Stimulated activated CD4-positive, alpha-beta T cell treated with anti-CD3 and anti-CD28 coated beads, Interleukin-1b, Interleukin-23, amount 100 ng/mL, for 4 hours (primary cell): ENCODE results near the gene ULBP3.
A peak's percentile ranks its signal among the peaks of the same experiment; 100 is the strongest.

ENCODE experiments used
- DNase-seq, 2 donors: peaks; one replicate each; pipeline ENCODE4 v3.0.0-alpha.2; 2020; ENCODE audit warnings: low read depth in 2 of 2

Gene ULBP3

DNA sequence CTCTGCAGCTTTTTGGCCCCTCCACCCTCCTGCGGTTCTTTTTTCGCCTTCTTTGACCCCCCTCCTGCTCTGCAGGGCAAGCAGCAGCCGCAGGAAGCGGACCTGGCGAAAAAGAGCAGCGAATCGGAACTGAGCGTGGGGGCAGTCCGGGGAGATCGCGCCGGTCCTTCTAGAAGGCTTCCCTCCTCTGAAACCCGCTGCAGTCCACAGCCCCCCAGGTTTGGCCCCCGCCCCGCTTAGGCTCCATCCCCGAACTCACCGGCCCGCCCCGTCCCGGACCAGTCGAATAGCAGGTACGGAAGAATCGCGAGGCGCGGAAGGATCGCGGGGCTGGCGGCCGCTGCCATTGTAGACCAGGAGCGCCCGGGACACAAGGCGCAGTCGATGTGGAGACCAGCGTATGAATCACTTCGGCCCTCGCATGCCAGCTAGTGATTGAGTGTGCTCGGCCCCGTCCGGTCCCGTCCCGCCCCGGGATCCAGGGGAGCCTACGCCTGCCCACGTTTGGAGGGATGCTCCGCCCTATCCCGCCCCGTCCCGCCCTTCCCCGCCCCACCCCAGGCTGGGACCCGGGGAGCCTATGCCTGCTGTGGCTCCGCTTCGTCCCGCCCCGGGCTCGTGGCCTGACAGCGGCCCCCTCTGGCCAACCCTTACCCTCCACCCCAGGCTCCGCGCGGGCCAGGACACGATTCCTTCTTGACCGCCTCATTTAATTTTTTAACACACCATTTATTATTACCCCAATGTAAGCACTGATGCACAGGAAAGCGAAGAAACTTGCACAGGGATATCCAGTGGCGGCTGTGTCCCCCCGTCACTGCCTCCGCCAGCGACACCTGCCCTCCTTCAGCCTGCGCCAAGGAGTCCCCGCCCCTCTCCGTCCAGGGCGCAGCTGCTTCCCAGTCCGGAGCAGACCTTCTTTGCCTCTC, at the start of gene ULBP3:
Gene ULBP3, minus strand, starts transcription at position 402 of the 929 bp plus-strand sequence. Its CDS starts 55 bp downstream, at position 347.
- peak; percentile 37 to 62 for DNase-seq

DNA sequence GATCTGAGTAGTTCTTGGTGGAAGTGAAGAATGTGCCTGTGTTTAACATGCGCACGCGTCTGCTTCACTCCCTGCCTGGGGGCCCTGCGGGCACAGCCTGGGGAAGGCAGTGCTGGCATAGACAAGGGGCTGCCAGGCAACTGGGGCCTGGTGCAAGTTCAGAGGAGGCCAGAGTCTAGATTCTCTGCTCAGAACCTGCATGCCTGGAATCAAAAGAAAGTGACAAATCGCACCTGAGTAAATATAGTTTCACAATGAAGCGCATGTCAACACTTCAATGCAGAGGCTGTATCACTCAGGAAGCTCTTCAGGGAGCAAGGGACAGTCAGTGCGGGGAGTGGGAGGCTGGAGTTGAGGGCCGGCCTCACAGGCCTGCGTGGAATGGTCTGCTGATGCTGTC, 49.7 kb upstream of the ULBP3 start:
- no peak for DNase-seq

DNA sequence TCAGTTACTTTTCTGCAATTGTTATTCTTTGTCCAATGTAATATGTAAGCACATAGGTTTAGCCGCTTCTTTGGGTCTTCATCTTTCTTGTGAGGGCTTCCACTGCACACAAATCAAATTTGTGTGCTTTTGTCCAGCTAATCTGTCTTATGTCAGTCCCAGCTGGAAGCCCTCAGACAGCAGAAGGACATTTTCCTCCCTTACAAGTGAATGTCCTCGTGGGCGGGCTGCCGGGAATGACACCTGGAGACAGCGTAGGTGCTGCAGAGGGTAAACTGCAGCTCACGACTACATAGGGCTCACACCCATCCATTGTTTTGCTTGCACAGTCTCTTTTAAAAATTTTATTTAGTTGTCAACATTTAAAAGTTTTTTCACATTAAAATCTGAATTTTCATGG, 49.3 kb upstream of the ULBP3 start:
- no peak for DNase-seq

DNA sequence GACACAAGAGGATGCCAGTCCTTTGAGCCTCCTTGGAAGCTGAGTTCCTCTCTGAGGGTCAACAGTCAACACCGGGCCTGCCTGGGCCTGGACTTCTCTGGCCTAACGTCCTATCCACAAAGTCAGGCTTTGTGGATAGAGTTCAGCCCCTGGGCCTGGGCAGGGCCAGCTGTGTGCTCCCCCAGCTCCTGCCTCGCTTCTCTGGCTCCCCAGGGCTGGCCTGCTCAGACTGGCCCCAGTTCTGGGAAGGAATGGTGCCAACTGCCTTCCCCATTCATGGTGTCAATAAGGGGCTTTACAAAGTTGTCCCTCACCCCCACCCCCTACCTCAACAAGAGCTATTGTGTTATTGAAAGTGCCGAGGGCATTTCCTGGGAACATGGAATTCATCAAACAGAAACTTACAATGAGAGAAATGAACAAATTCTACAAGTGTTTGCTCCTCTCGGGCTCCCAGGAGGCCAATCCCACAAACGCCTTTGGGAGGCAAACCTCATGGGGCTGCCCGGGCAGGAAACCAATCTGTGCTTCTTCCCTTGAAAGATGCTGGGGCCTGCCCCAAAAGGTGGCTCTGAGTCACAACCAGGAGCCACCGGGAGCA, 47.4 kb upstream of the ULBP3 start:
- DNase-seq, result no peak

DNA sequence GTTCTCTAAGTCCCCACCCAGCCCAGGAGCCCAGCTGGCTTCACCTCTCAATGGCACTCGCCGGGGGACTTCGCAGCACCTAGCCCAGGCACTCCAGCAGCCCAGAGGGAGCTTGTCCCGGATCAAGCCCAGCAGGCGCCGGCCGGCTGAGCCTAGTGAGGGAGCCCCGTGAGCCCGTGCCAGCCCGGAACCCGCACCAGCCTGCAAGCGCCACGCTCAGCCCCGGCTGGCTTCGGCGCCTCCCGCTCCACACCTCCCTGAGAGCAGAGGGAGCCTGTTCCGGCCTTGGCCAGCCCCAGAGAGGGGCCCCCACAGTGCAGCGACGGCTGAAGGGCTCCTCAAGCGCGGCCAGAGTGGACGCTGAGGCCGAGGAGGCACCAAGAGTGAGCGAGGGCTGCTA, 46.8 kb upstream of the ULBP3 start:
- no peak for DNase-seq

DNA sequence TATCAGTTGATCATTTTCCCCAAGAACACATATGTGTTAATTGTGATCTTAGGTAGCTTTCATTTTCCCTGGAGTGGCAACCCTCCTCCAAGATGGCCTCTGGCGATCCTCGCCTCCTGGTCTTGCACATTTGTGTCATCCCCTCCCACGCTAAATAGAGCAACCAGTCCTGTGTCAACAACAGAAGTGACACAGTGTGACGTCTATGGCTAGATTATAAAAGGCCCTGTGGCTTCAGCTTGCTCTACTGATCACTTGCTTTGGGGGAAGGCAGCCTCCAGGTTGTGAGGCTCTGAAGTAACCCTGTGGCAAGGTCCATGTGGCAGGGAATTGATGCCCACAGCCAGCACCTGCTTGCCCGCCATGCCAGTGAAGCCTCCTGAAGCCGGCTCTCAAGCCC, 43.3 kb upstream of the ULBP3 start:
- DNase-seq, result no peak

DNA sequence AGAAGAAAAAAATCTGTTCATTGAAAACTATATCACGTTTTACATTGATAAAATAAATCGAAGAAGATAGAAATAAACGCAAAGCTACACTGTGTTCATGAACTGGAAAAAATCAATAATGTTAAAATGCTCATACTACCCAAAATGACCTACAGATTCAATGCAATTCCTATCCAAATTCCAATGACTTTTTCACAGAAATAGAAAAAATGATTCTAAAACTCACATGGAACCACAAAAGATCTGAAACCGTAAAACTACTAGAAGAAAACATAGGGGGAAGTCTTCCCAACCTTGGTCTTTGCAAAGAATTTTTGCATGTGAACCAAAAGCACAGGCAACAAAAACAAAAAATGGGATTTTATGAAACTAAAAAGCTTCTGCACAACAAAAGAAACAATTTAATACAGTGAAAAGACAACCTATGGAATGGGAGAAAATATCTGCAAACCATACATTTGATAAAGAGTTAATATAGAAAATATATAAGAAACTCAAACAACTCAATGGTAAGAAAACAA, 33.9 kb upstream of the ULBP3 start:
- DNase-seq, result no peak

DNA sequence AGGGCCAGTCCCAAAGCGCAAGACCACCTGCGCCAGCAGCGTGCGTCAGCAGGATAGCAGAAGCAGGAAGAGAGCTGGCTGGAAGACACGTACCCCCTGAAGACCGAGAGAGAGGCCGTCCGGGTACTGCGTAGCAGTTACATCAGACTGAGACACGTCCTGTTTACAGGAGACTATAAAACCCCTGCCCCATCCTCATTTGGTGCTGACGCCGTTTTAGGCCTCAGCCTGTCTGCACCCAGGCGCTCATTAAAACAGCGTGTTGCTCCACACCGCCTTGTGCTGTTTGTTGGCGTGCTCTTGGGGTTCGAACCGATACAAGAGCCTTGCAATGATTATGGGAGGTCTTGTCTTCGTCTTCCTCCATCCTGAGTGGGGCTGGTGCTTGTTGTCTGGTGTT, 31.8 kb upstream of the ULBP3 start:
- no peak for DNase-seq

DNA sequence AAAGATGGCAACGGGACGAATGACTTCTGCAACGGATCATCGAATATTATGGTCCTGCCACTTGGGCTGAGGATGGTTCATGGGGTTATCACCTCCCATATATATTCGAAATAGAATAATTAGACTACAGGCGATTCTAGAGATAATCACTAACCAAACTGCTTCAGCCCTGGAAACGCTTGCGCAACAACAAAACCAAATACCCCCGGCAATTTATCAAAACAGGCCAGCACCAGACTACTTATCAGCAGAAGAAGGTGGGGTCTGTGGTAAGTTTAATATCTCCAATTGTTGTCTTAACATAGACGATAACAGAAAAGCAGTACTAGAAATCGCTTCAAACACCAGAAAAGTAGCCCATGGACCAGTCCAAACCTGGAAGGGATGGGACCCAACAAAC, 31.0 kb upstream of the ULBP3 start:
- no peak for DNase-seq

DNA sequence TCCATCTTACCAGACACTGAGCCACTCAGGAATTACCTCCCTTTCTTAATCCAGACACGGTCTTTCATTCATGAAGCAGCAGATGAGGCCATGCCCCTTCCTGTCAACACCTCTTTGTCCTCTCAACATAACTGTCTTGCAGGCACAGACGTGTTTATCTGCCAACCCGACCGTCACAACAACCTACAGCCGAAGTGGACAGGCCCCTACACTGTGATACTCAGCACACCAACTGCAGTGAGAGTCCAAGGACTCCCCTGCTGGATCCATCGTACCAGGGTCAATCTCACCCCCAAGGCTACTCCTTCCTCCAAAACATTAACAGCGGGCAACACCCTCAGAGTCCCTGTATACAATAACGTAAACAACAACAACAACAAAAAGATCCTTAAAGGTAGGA, 30.6 kb upstream of the ULBP3 start:
- no peak for DNase-seq

DNA sequence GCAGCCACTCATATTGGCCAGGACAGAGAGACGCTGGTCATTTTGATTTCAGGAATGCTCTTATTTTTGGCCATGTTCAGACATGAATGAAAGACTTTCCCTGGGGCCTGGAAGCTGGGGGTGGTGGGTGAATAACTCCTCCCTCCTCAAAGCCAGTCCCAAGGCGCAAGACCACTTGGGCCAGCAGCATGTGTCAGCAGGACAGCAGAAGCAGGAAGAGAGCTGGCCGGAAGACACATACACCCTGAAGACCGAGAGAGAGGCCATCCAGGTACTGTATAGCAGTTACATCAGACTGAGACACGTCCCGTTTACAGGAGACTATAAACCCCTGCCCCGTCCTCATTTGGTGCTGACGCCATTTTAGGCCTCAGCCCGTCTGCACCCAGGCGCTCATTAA, 29.2 kb upstream of the ULBP3 start:
- no peak for DNase-seq

DNA sequence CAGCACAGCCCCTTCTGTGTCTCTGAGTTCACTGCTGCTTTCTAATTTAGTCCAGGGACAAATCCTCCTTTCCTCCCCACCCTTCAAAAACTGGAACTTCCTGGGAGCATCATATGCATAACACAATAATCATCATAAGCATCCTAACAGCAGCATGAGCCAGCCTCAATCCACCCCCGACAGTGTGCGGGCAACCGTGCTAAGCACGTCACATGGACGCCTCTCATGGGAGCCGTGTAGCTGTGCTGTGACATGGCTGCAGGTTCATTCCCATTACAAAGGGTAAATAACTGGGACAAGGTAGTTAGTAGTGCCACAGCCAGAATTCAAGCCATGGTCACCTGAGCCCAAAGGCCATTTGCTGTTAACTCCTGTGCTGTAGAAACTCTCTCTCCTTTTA, 24.5 kb upstream of the ULBP3 start:
- DNase-seq, result no peak

DNA sequence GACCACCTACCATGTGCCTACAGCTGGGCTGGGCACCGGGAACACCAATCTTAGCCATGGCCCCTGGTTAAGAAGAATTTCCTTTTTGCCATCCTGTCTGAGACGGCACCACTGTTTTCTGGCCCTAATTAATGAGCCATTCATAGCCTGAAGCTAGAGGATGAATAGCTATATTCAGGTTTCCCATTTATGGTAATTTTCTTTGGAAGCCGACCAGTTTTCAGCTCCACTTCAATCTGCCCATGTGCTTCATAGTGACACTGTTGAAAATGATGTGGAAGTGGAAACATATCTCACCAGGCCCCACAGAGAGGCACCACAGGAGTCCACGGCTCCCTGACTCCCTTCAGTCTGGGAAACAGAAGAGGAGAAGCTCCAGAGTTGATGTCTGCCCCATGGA, 22.6 kb upstream of the ULBP3 start:
- DNase-seq, result no peak

DNA sequence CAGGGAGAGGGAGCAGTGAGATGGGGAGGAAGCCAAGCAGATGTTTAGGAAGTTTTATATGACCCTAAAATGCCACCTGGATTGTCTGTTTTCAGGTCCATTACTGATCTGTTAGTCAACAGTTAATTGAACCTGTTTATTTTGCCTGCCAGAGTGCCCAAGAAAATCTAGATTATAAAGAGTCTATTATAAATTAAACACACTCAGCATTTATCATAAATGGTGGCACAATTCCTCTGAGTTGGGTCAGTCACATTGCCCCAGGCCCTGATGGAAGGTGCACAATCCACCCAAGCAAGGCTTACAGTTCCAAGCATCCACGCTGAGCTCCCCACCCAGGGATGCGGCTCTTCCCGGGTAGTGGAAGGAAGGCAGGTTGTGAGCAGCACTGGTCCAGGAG, 21.4 kb upstream of the ULBP3 start:
- no peak for DNase-seq

DNA sequence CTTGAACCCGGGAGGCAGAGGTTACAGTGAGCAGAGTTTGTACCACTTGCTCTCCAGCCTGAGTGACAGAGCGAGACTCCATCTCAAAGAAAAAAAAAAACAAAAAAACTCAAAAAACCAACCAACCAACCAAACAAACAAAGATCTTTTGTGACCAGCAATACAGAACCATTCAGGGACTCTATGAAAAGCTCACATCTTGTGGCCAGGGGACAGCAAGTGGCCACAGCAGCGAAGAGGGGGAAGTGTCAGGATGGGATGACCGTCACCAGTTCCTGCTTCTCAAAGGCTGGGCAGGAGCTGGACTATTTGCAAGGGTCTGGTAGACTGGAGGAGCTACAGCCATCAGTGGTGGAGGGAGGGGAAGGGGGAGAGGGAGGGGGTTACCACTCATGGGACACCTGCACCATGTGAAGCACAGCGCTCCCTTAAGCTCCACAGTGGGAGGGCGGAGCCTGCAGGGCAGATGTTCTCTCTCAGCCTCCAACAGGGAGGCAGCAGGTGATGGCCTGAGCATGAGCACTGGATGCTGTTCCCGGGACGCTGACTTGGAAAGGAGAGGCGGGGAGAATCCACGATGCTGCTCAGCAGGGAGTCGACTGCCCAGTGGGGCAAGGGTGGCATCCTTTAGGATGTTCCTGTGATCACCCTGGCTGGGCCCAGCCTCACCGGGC, 19.7 kb upstream of the ULBP3 start:
- DNase-seq, result no peak

DNA sequence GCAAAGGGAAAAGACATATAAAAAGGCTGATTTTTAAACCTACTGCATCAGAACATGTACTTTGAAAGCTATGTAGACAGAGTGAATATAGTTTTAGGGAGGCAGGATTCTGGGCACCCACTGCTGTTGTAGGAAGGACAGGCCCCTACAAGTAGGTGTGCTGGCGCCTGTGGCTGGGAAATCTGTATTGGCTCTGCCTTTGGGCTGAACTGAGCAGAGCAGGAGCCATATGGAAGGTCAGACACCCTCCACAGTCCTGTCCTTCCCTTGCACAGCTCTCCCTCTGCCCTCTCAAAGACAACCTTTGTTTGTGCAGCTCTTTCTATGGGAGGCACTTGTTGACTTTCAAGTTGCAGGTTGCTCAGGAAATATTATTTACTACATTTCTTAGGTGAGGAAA, 18.4 kb upstream of the ULBP3 start:
- DNase-seq, result no peak

DNA sequence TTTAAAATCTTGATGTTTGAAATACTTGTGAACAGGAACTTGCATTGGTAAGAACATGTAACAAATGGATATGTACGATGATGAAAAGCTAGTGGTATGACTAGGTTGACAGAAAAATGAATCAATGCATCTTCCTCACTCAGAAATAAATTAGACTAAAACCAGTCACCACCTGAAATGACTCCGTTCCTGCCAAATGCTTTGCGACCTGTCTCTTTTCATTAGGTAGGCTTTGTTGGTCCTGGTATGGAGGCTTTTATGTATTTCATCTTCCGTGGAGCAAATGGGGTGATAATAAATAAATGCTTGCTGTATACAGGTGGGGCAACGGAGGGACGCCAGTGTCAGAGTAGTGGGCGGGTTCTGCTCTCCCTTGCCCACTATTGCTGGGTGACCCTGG, 17.1 kb upstream of the ULBP3 start:
- DNase-seq, result no peak

DNA sequence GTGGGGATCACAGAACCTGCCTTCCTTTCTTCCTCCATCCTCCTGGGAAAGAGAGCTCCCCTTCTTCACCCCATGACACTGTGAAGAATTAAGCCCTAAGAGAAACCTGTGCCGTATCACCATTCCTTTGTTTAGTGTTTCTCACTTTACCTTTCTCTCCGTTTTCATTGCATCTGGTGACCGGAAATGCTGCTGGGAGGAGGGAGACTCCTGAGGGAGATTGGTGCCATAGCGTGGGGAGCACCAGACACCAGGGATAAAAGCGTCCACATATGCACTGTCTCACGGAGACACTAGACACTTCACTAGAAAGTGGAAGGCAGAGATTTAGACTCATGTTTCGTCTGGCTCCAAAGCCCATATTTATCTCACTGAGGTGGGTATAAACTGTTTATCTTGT, 15.5 kb upstream of the ULBP3 start:
- no peak for DNase-seq

DNA sequence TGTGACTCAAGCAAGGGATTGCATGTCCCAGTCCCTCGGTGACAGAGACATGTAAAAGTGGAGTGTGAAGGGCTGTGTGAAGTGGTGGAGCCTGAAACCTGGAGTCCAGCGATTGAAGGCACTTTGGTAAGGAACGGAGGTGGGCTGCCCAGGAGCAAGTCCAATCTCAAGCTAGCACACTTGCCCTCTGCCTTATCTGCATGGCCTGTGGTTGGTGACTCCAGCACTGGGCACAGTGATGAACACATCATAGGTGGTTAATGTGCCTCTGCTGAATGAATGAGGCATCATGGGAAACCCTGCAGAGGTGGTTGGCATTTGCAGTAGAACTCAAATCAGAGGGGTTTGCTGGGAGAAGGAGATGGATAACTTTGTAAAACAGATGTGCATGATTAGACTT, 14.9 kb upstream of the ULBP3 start:
- no peak for DNase-seq

DNA sequence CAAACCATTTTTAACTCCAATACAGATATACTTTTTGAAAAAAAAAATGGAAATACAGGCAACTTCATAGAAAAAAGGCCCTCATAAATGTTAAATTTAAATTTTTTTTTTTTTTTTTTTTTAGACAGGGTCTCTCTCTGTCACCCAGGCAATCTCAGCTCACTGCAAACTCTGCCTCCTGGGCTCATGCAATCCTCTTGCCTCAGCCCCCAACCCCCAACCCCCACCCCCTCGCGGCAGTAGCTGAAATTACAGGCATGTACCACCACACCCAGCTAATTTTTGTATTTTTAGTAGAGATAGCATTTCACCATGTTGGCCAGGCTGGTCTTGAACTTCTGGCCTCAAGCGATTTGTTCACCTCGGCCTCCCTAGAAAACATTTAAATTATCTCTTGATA, 12.8 kb upstream of the ULBP3 start:
- no peak for DNase-seq

DNA sequence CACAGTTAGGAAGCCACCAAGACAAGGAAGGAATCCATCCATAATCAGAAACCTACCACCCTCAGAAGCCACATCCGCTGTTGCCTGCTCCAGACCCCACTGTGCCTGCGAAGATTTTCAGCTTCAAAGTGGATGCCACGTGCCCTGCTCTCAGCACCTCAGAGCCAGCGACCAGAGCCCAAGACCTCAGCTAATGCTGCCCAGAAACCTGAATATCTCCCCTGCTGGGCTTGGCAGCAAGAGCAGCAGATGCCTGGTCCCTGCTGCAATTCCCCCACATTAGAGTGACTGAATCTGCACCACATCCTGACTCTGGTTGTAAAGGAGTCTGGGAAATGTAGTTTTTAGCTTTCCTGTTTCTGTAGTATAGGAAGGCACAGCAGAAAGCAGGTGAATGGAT, 10.7 kb upstream of the ULBP3 start:
- DNase-seq, result no peak

DNA sequence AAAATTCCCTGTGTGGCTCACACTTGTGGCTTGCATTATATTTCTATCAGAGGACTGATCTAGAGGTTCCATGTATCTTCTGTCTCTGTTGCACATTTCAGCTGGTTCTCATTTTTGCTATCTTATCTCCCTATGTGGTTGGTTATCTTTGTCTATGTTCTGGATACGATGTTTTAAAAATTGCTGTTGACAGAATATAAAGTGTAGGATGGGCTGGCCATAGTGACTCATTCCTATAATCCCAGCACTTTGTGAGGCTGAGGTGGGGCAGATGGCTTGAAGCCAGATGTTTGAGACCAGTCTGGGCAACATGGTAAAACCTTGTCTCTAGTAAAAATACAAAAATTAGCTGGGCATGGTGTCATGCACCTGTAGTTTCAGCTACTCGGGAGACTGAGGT, 9.9 kb upstream of the ULBP3 start:
- DNase-seq, result no peak
